CD1c-positive myeloid dendritic cell (primary cell): ENCODE data around the gene BCL2.

Experiments
- DNase-seq: peaks from one replicate; pipeline ENCODE4 v3.0.0-alpha.2; 2016; ENCODE audit errors: extremely low spot score

Gene BCL2

DNA sequence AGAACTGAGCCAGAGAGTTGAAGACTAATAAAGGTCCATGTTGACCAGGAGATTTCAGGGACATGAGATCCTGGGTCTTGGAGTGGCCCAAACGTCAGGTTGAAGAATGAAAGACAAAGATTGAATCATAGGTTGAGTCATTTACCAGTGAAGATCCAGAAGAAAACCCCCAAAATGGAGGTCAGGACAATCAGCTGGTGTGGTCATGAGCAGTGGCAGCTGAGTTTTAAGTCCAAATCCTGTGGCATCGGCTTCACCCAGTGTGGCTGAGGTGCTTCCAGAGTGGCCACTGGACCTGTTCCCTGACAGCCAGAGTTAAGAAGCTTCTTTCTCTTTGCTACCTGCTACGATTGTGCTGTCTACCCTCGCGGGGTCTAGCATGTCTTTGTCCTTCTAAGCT, 234.0 kb downstream of the BCL2 start:
- no peak for DNase-seq

DNA sequence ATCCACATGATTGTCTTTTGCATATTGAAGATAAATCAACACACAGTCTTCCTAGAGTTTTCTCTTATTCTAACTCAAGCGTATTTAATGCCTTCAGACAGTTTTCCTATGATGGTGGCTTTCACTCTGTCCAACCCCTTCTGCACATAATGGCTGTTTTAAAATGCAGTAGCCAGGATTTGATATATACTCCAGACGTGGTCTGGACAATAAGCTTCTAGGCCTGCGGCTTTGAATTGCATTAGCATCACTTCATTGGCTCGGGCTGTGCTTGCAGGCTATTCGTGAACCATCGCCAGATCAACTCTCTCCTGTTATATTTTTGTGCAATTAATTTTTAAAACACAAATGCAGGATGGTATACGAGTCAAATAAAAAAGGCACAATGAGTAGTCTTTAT, 235.3 kb downstream of the BCL2 start:
- no peak for DNase-seq

DNA sequence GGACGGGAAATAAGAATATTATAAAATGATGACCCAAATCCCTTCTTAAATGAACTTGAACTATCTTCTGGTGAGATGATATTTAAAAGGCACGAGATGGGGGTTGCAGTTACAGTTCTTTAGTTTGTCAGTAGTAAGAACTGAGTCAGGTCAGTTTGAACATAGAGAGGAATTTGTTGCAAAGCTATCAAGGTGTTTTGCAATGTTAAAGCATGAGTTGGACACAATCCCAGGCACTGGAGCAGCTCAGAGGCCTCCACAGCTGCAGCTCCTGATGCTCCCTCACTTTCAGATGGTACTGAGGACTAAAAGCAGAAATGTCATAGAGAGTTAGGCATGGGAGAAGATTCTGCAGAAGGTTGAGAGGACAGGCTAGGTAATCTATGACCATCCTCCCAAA, 236.0 kb downstream of the BCL2 start:
- DNase-seq: no peak

DNA sequence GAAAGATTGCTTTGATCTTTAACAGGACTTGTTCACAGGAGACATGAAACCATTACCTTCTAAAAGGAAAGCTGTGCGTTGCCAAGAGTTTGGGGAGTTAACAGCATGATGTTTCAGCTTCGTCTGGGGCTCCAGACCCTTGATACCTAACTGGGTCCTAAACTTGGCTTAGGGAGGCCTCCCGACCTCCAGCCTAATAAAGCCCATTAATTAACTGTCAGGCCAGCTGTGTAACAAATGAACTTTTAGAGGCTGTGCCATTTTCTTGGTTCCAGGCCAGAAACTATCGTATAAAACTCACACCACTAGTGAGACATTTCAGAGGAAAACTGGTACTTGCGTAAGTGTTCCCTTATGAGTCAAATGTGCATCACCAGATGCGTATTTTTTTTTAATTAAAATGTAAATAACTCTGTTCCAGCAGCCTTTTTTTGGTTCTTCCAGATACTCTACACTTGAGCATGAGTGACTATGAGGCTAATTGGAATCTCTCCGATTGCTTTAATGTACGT, 236.5 kb downstream of the BCL2 start:
- DNase-seq: peak; percentile 57

DNA sequence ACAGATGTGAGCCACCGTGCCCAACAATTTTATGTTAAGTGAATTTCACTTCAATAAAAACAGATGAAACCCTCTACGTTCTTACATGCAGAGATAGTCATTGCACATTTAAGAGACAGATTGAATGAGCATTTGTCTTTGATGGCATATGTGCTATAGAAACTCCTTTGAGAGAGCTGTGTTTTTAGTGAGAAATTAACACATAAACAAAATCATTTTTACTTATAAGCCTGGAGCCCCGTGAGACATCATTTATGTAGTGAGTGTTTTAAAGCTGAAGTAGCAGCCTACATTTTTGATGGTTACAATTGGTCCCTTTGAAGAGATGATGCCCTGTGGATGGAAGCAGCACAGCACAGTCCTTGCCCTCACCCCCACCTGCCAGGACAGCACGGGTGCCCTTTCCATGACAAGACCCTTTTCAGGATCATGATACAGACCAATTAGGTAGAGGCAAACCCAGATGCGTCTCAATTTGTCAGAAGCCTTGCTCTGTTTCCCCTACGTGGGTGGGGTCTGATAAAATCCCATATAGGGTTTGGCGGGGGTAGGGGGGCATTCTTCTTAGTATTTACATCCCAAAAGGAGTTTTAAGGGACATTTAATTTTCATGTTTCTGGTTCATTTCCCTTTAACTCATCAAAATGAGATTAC, 237.1 kb downstream of the BCL2 start:
- no peak for DNase-seq

DNA sequence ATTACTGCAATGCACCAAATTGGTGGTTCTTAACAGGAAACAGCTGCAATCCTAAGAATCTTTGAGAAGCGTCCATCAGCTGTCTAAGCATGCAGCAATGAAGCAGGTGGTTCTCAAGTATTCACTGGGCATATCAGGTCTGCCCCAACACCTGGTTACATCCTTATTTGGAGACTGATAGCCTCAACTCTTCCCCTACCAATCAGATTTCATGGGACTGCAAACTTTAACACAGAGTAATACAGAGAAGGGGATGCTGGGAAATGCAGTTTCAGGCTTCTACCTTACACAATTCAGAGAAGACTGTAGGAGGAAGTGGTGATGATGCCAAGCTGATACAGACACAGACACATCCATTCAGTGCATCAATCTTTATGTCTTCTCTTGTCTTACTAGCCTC, 240.5 kb downstream of the BCL2 start:
- DNase-seq: peak; percentile 70

DNA sequence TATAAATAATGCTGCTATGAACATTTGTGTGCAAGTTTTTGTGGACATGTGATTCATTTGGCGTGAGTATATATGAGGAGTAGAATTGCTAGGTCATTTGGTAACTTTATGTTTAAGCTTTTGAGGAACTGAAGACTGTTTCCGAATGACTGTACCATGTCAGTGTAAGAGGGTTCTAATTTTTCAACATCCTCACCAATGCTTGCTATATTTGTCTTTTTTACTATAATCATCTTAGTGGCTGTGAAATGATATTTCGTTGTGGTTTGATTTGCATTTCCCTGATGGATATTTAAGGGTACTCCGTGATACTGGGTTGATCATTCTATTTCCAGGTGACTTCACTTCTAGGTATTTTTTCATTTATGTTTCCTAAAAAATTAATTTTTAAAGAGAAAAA, 241.1 kb downstream of the BCL2 start:
- peak; percentile 93 for DNase-seq

DNA sequence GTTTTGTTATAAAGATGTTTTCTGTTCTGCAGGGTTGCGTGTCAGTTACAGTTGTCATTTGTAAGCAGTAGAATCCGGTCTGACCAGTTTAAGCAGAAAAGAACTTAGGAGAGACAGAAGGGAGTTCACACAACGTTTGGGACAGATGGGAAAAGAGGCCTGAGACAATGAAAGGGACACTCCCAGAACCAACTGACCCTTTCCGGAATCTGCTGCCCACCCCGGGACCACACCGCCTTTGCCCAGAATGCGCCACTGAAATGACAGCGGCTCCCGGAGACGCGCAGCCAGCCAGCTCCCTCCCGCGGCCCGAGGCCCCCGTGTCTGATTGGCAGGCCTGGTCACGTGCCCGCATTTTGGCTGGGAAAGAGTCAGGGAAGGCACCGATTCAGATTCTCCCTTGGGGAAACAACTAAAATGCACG, 244.6 kb downstream of the BCL2 start:
- DNase-seq: peak; percentile 71

DNA sequence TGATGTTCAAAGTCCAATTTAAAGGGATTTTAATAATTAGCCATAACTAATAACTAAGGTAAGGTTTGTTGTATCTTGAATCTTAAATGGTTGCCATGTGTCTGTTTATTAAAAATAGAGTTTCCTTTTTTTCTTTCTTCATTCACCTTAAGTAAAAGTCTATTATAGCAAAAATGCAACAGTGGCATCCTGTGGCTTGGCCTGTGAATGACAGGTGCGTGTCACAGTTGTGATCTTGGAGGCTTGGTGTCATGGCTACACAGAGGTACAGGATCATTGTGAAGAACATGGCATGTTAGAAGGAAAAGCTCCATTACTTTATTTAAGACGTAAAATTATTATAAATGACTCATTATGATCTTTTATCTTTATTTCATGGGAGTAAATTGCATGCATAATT, 246.1 kb downstream of the BCL2 start:
- DNase-seq: no peak
